UCSD-AML1 (cell line): Measurements from ENCODE around the gene DAZAP1.

ENCODE experiments used
- DNase-seq: peaks from one replicate; lab custom pipeline; 2025; ENCODE audit not compliant: unreplicated experiment; lab: John Stamatoyannopoulos, UW

Gene DAZAP1

DNA sequence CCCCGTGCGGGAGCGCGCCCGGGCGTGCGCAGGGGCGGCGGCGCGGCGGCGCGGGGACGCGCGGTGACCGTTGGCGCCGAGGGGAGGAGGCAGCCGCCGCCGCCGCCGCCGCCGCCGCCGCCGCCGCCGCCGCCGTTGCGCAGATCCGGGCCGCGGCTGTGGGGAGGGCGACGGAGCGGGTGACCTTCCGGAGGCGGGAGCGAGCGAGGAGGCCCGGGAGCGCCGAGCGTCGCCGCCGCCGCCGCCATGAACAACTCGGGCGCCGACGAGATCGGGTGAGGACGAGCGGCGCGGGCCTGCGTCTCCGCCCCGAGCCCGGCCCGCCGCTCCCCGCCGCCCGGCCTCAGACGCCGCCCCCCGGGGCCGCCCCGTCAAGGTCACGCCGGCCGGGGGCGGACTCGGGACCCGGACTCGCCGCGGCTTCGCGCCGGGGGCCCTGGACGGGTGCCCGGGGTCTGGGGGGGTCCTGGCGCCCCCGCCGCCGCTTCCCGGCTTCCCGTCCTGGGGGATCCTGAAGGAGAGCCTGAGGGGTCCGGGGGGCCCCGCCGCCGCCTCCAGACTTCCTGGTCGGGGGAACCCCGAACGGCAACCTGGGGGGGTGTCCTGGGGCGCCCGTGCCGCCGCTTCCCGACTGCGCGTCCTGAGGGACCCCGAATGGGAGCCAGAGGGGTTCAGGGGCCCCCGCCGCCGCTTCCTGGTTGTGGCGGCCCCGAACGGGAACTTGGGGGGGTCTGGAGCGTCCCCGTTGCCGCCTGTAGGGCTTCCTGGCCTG lies at the start of gene DAZAP1:
Gene DAZAP1, plus strand, starts transcription at position 59 of the 772 bp plus-strand sequence. Its CDS starts 188 bp downstream, at position 247.
- DNase-seq: no peak

DNA sequence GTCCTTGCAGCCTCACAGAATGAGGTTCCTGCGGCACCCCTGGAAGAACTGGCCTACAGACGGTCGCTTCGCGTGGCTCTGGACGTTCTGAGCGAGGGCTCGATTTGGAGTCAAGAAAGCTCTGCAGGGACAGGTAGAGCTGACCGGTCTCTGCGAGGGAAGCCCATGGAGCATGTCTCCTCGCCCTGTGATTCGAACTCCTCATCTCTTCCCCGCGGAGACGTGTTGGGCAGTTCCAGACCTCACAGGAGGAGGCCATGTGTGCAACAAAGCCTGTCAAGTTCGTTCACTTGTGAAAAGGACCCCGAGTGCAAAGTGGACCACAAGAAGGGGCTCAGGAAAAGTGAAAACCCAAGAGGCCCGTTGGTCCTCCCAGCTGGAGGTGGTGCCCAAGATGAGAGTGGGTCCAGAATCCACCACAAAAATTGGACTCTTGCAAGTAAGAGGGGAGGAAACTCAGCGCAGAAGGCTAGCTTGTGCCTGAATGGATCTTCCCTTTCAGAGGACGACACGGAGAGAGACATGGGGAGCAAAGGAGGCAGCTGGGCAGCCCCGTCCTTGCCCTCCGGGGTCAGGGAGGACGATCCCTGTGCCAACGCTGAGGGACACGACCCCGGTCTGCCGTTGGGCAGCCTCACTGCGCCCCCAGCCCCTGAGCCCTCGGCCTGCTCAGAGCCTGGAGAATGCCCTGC lies 47.1 kb upstream of the DAZAP1 start:
- no peak for DNase-seq

- DNase-seq: no peak
Observed at GRCh38 chr19:1360818-1361461, 46.4 kb upstream of the DAZAP1 start.

GRCh38 chr19:1361601-1362386 lies 45.6 kb upstream of the DAZAP1 start:
- no peak for DNase-seq

- DNase-seq: peak; percentile 40
Observed at GRCh38 chr19:1362387-1363257, 44.8 kb upstream of the DAZAP1 start.

DNA sequence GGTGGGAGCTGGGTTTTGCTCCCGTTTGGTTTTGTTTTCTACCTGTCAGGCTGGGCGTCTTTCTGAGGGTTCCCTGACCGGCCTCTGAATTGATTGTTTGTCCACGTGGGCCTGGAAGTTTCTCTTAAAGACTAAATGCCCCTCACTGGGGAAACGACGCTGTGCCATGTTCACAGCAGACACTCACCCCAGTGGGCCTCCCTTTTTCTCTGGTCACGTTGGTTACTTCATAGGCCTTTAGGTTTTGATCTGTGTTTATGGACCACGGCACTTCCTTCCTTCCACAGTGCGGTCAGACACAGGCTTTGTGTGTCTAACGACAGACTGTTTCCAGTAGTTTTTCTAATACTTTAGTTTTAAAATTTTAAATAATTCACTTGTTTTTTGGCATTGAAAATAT lies 43.8 kb upstream of the DAZAP1 start:
- peak; percentile 42 for DNase-seq

- no peak for DNase-seq
Observed at GRCh38 chr19:1364070-1364704, 43.2 kb upstream of the DAZAP1 start.

- no peak for DNase-seq
Observed at GRCh38 chr19:1365319-1366269, 41.8 kb upstream of the DAZAP1 start.

GRCh38 chr19:1366296-1366695 lies 41.1 kb upstream of the DAZAP1 start:
- no peak for DNase-seq

DNA sequence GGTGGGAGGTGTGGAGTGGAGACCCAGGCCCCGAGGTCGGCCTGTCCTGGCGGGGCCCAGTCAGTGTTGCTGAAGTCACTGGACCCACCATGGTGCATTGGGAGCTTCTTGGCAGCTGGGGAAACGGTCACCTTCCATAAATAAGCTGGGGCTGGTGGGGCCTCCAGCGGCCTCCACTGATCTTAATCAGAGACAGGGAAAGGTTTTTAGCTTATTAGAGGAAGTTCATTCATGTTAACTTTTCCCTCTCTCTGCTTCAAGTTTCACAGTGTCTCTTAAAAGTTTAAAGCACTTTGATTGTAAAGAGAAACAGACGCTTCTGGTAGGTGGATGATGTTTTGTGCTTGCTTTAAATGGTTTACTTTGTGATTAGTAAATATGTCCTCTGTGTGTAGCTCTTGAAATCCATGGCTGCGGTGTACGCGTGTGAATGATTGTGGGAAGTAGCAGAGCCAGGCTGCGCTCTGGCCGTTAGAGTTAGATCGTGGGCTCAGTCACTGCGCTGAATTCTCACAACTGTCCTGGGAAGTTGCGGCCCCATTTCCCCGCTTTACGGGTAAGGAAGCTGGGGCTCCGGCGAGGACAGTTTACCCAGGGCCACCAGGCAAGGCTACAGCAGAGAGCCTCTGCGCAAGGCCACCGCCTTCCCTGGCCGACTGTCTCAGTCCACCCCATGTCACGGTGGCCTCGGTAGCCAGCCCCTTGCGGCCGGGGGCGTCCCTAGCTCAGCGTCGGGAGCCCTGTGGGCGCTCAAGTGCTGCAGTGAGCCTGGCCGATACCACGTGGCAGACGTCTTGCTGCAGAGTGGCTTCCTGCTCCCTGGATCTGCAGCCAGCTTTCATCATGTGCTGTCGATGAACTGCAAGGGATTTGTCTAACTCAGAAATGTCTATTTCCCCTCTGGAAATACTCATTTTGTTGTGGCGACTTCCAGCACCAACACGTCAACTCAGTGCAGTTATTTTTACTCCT lies 40.2 kb upstream of the DAZAP1 start:
- no peak for DNase-seq

- DNase-seq: no peak
Observed at GRCh38 chr19:1369214-1369805, 38.1 kb upstream of the DAZAP1 start.

DNA sequence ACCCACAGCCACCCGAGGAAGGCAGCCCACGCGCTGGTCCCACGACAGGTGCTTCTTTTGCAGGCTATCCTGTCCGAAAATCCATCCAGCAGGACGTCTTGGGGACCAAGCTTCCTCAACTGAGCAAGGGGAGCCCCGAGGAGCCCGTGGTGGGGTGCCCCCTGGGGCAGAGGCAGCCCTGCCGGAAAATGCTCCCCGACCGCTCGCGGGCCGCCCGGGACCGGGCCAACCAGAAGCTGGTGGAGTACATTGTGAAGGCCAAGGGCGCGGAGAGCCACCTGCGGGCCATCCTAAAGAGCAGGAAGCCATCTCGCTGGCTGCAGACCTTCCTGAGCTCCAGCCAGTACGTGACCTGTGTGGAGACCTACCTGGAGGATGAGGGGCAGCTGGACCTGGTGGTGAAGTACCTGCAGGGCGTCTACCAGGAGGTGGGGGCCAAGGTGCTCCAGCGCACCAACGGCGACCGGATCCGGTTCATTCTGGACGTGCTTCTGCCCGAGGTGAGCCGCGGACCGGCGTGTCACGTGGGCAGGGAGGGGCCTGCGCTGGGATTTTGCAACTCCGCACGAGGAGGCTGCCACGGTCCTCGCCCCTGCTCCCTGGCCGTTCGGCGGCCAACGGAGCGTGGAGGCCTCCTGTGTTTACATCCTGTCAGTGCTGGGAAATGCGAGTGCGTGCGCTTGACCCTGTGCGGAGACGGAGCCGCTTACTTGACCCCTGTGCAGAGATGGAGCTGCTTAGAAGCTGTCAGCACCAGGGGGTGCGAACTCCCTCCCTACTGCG lies 36.6 kb upstream of the DAZAP1 start:
- no peak for DNase-seq

DNA sequence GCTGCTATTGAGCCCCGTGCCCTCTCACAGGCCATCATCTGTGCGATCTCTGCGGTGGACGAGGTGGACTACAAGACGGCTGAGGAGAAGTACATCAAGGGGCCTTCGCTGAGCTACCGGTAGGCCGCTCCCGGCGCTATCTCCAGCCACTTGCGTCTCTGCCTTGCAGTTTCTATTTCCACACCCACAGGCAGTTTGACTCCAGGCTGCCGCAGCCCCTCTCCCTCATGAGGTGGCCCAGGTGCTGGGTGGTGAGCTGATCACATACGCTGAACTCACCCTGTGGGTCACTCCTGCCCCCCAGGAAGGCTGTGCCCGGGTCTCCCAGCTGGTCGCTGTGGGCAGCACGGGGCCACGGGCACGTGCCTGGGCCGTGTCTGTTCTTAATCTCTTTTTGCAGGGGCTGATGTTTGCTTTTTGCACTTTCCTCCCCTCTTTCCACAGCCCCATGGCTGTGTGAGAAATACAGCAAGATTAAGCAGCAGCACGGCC lies 34.3 kb upstream of the DAZAP1 start:
- DNase-seq: no peak

DNA sequence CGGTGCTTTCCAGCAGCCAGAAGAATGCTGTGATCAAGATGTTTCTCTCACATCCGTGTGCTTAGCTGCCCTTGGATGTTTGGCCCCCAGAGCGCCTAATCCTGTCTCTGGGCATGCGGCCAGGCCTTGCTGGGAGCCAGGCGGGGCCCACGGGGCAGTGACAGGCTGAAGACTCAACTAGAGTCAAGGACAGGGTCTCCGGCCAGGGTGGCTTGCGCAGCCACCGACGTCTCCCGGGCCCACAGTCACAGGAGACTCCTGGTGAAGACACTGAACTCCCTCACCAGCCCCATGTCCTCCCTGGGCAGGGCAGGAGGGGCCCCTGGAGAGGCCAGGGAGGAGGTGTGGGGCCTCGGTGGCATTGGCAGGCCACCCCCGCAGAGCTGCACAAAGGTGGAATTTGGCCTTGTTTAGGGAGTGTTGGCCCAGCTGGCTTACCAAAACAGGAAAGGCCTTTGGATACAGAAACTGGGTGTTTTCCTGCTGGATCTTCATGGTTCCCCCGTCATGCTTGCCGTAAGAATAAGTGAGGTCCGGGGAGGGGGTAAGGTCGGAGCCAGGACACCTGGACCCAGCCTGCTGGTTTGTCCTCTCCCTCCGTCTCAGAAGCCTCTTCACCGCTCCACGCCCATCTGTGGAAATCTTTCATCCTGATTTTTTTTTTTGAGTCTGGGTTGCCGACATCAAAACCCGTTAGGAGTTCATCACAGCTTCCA lies 33.7 kb upstream of the DAZAP1 start:
- DNase-seq: no peak

DNA sequence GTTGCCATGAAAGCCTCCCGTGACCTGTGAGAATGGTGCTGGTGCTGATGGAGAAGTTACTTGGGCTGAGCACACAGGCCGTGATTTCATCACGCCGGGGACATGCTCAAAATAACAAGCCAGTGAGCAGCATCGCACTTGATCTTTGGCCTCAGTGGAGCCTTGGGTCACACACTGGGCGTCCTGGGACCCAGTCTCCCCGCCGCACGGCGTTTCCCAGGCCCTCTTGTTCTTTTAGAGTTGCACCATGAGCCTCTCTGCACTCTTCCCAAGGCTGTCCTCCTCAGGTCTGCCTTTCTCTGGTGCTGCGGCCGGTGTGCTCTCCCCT lies 33.2 kb upstream of the DAZAP1 start:
- no peak for DNase-seq

DNA sequence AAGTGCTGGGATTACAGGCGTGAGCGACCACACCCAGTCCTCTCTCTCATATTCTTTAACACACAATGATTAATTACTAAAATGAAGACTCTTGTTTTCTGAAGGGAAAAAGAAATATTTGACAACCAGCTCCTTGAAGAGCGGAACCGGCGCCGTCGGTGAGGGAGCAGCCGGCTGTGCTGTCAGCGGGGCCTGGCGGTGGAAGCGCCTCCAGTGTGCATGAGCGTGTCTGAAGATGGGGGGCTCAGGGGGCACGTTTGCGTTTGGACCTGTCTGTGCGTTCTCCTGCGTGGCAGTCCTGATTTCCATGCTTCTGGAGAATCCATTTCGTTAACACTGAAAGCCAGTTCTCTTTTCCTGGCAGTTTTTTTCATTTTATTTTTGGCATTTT lies 31.0 kb upstream of the DAZAP1 start:
- no peak for DNase-seq
